Gastroesophageal sphincter (tissue), 4 donors: ENCODE measurements around the gene TEX11. TPM values are rescaled to one million over a fixed set of nuclear protein-coding genes. Genes with fewer than 3 reads are reported as not detected.
"Not testable (repeated sequence)": the region's sequence is repeated elsewhere in the genome, so short reads cannot be mapped to it uniquely, and the experiment has no call there.

Source experiments
- ATAC-seq: fragments of 150-250 bp; one replicate; pipeline ENCODE4 v1.9.1; 2016; ENCODE audit warnings: mild to moderate bottlenecking, moderate library complexity
- H3K27ac ChIP-seq, 4 donors: fragments of 200-600 bp; sonication (generic) in 3 of 4; 1 replicate in 3 of 4; 2 replicates in 1 of 4; pipeline ENCODE4 v1.5.1; 2016 to 2019
- H3K27me3 ChIP-seq: fragments of 200-600 bp; sonication (generic); one replicate; pipeline ENCODE4 v1.5.1; 2019
- H3K36me3 ChIP-seq, 2 donors: fragments of 200-600 bp; sonication (generic); one replicate each; pipeline ENCODE4 v1.5.1; 2019; ENCODE audit warnings: control low read depth in 1 of 2
- H3K4me1 ChIP-seq, 3 donors: fragments of 200-600 bp; sonication (generic); 1 replicate in 2 of 3; 2 replicates in 1 of 3; pipeline ENCODE4 v1.5.1; 2016 to 2019; ENCODE audit warnings: control low read depth in 2 of 3
- H3K4me3 ChIP-seq, 2 donors: fragments of 200-600 bp; sonication (generic); one replicate each; pipeline ENCODE4 v1.5.1; 2019; ENCODE audit warnings: mild to moderate bottlenecking in 1 of 2, moderate library complexity in 1 of 2
- H3K9me3 ChIP-seq, 3 donors: fragments of 200-600 bp; sonication (generic); one replicate each; pipeline ENCODE4 v1.5.1; 2017 to 2019; ENCODE audit warnings: control low read depth in 2 of 3
- CTCF ChIP-seq, 4 experiments: fragments of 200-600 bp in 2 of 4; fragments of 450-650 bp in 2 of 4; sonication (generic) in 1 of 4; IDR thresholded peaks; one replicate each; pipeline ENCODE4 v1.5.1; 2017 to 2019; ENCODE audit warnings: antibody characterized with exemption in 4 of 4, mild to moderate bottlenecking in 2 of 4, moderate library complexity in 2 of 4
- EP300 ChIP-seq: sonication (generic); formaldehyde crosslinking; IDR thresholded peaks from one replicate; pipeline ENCODE4 v1.6.1; 2017; ENCODE audit warnings: antibody characterized with exemption, mild to moderate bottlenecking
- POLR2A ChIP-seq, 2 donors: fragments of 450-650 bp; IDR thresholded peaks; one replicate each; pipeline ENCODE4 v1.6.1; 2017; ENCODE audit warnings: antibody characterized with exemption in 2 of 2, mild to moderate bottlenecking in 2 of 2, moderate library complexity in 1 of 2
- POLR2AphosphoS5 ChIP-seq: sonication (generic); formaldehyde crosslinking; IDR thresholded peaks from one replicate; pipeline ENCODE4 v1.6.1; 2017; ENCODE audit warnings: antibody characterized with exemption
- WGBS, 2 donors: methylation state at CpG; one replicate each; pipeline ENCODE4 v1.1.5; 2018; ENCODE audit warnings: low coverage in 1 of 2; 5-methylcytosine and 5-hydroxymethylcytosine counted together
- total RNA-seq, 4 donors: library from RNA; depleted of rRNA; stranded (reverse); fragments of >200 nt; gene quantifications; one replicate each; pipeline ENCODE4 v1.1.0, GENCODE V29; 2016

The TEX11 gene
- total RNA-seq, 4 donors from 2014 or later: not detected

- no peak for ATAC-seq
- H3K4me1 ChIP-seq: no peaks in the 10 kb centered on the region
- H3K9me3 ChIP-seq: no peaks in the 10 kb centered on the region
- no peaks in the 10 kb centered on the region for H3K36me3 ChIP-seq
- H3K27ac ChIP-seq: no peak overlapping the region
- TF ChIP-seq CTCF (IDR thresholded peaks at IDR 0.05) (no peak), POLR2AphosphoS5 (no peak), POLR2A (IDR thresholded peaks at IDR 0.05) (no peak), EP300 (no peak)
- 7 to 22% methylated on average over 3 of the region's 3 CpGs for WGBS, 2 donors
- no peaks in the 10 kb centered on the region for H3K27me3 ChIP-seq
- no peak overlapping the region for H3K4me3 ChIP-seq
These were observed 13.3 kb upstream of the TEX11 start for GRCh38 chrX:70921709-70922352.

GRCh38 chrX:70916754-70917153 lies 8.2 kb upstream of the TEX11 start:
- H3K36me3 ChIP-seq: no peaks in the 10 kb centered on the region
- no peaks in the 10 kb centered on the region for H3K4me1 ChIP-seq
- no peak for TF ChIP-seq EP300
- no peak for TF ChIP-seq POLR2A (IDR thresholded peaks at IDR 0.05)
- TF ChIP-seq POLR2AphosphoS5: no peak
- no peak for TF ChIP-seq CTCF (IDR thresholded peaks at IDR 0.05)
- H3K27ac ChIP-seq: no peak overlapping the region
- no peaks in the 10 kb centered on the region for H3K27me3 ChIP-seq
- ATAC-seq: no peak
- WGBS, 2 donors: 79 to 100% methylated on average over 1 to 4 of the region's 4 CpGs
- H3K9me3 ChIP-seq: no peaks in the 10 kb centered on the region
- H3K4me3 ChIP-seq: no peak overlapping the region

GRCh38 chrX:70907900-70908299 lies 611 bp downstream of the TEX11 start:
- no peak for ATAC-seq
- WGBS, 2 donors: 85 to 86% methylated on average over 10 of the region's 11 CpGs
- Histone ChIP-seq H3K4me3 (no peak overlapping the region), H3K27ac (no peak overlapping the region), H3K9me3 (no peaks in the 10 kb centered on the region), H3K4me1 (no peaks in the 10 kb centered on the region), H3K36me3 (no peaks in the 10 kb centered on the region), H3K27me3 (no peaks in the 10 kb centered on the region)
- no peak for TF ChIP-seq CTCF (IDR thresholded peaks at IDR 0.05)
- TF ChIP-seq EP300: no peak
- TF ChIP-seq POLR2A (IDR thresholded peaks at IDR 0.05): no peak
- no peak for TF ChIP-seq POLR2AphosphoS5

GRCh38 chrX:70901465-70901864 lies 7.0 kb downstream of the TEX11 start:
- Histone ChIP-seq H3K9me3 (no peaks in the 10 kb centered on the region), H3K36me3 (no peaks in the 10 kb centered on the region), H3K27me3 (no peaks in the 10 kb centered on the region), H3K4me3 (no peak overlapping the region), H3K27ac (no peak overlapping the region), H3K4me1 (no peaks in the 10 kb centered on the region)
- no peak for ATAC-seq
- TF ChIP-seq POLR2A (IDR thresholded peaks at IDR 0.05) (no peak), POLR2AphosphoS5 (no peak), EP300 (no peak), CTCF (IDR thresholded peaks at IDR 0.05) (no peak)
- WGBS, 2 donors: 60 to 100% methylated on average over 1 of the region's 7 CpGs

- no CpG with 5 or more reads among the region's 6 CpGs for WGBS, 2 donors
- H3K27me3 ChIP-seq, H3K36me3 ChIP-seq, H3K4me1 ChIP-seq, H3K27ac ChIP-seq, H3K9me3 ChIP-seq, ATAC-seq, H3K4me3 ChIP-seq: not testable (repeated sequence)
These were observed 18.1 kb downstream of the TEX11 start for GRCh38 chrX:70890441-70890840.
